GM12878 (cell line): ENCODE data around the gene COL3A1. TPM values are rescaled to one million over a fixed set of nuclear protein-coding genes. Genes with fewer than 3 reads are reported as not detected.

Experiments used
- ATAC-seq: fragments of 200-7000 bp; cut with Tn5 transposase; 3 replicates; pipeline ENCODE4 v1.9.1; 2020; ENCODE audit warnings: mild to moderate bottlenecking, moderate library complexity
- Bru-seq: library from RNA; stranded (reverse); fragments of 400-500 nt; gene quantifications from one replicate; lab custom pipeline; 2021; lab: Mats Ljungman, UMichigan
- BruChase-seq, 2 experiments: library from RNA; stranded (reverse); fragments of 400-500 nt; gene quantifications; one replicate each; lab custom pipeline; 2021; lab: Mats Ljungman, UMichigan
- BruUV-seq: library from RNA; stranded (reverse); fragments of 400-500 nt; replicated peaks from 2 replicates; lab custom pipeline; 2021; lab: Mats Ljungman, UMichigan
- CTCF ChIA-PET: fragments of 300-600 bp; sonication (Branson Sonifier 250); formaldehyde crosslinking; extraction: SDS; loops from one replicate; lab custom pipeline; 2021; ENCODE audit warnings: inconsistent platforms; lab: Yijun Ruan, JAX
- POLR2A ChIA-PET: fragments of 350-600 bp; formaldehyde crosslinking; extraction: SDS; loops from one replicate; lab custom pipeline; 2021; ENCODE audit warnings: inconsistent platforms; lab: Charles Lee
- RAD21 ChIA-PET: fragments of 300-600 bp; sonication (Branson Sonifier 250); formaldehyde crosslinking; loops from one replicate; lab custom pipeline; 2023; ENCODE audit warnings: antibody characterized with exemption; ENCODE audit not compliant: unreplicated experiment; lab: Charles Lee
- SMC1A ChIA-PET: fragments of 300-600 bp; sonication (Branson Sonifier 250); formaldehyde crosslinking; loops from one replicate; lab custom pipeline; 2023; ENCODE audit not compliant: unreplicated experiment, uncharacterized antibody; lab: Charles Lee
- DNase-seq: peaks from one replicate; pipeline ENCODE4 v3.0.0-alpha.2; 2011; ENCODE audit warnings: low read depth, low spot score
- FAIRE-seq: peaks from 3 replicates; lab custom pipeline; 2011; peaks lifted over from hg19 to GRCh38; lab: Jason Lieb, UNC
- H2AFZ ChIP-seq: 2 replicates; pipeline ENCODE4 v1.6.0; 2011; ENCODE audit warnings: low read depth, low read length, control low read depth; ENCODE audit not compliant: control insufficient read depth
- H3K27ac ChIP-seq: 2 replicates; pipeline ENCODE4 v1.5.1; 2011; ENCODE audit warnings: control low read depth; ENCODE audit not compliant: control insufficient read depth, insufficient read depth
- H3K27me3 ChIP-seq, 2 experiments: replicated peaks in 1 of 2; 2 replicates each; pipeline versions ENCODE4 v1.6.0 to v1.6.1; 2011; ENCODE audit warnings: low read length in 1 of 2; ENCODE audit not compliant: control insufficient read depth in 2 of 2, insufficient read depth in 2 of 2
- H3K36me3 ChIP-seq, 2 experiments: 2 replicates each; pipeline ENCODE4 v1.5.1; 2011; ENCODE audit warnings: low read length in 1 of 2; ENCODE audit not compliant: control insufficient read depth in 2 of 2, insufficient read depth in 2 of 2
- H3K4me1 ChIP-seq: 2 replicates; pipeline ENCODE4 v1.6.1; 2011; ENCODE audit warnings: mild to moderate bottlenecking, low read length, moderate library complexity, mixed read lengths; ENCODE audit not compliant: control insufficient read depth, insufficient read depth
- H3K4me2 ChIP-seq: 2 replicates; pipeline ENCODE4 v1.6.0; 2011; ENCODE audit warnings: control low read depth; ENCODE audit not compliant: control insufficient read depth, insufficient read depth
- H3K4me3 ChIP-seq: fragments of 200-600 bp; sonication (generic); 2 replicates; pipeline ENCODE4 v1.5.1; 2016
- H3K79me2 ChIP-seq: 2 replicates; pipeline ENCODE4 v1.6.0; 2011; ENCODE audit warnings: low read length; ENCODE audit not compliant: control insufficient read depth, insufficient read depth
- H3K9ac ChIP-seq: 2 replicates; pipeline ENCODE4 v1.8.0; 2011; ENCODE audit warnings: low read length, control low read depth, mixed read lengths; ENCODE audit not compliant: control insufficient read depth, insufficient read depth
- H3K9me3 ChIP-seq: replicated peaks from 3 replicates; pipeline ENCODE4 v1.5.1; 2011; ENCODE audit warnings: mild to moderate bottlenecking, low read length; ENCODE audit not compliant: control insufficient read depth, insufficient read depth
- H4K20me1 ChIP-seq: 2 replicates; pipeline ENCODE4 v1.6.0; 2011; ENCODE audit not compliant: control insufficient read depth, insufficient read depth
- EP300 ChIP-seq, 2 experiments: fragments of 150-350 bp in 1 of 2; IDR thresholded peaks; 2 replicates each; pipeline ENCODE4 v1.6.1; 2011 to 2012; ENCODE audit warnings: low read depth in 2 of 2, low read length in 2 of 2, borderline replicate concordance in 1 of 2, improper control_type of control experiment in 1 of 2, inconsistent platforms in 1 of 2; ENCODE audit not compliant: control insufficient read depth in 1 of 2
- ESRRA ChIP-seq: IDR thresholded peaks from 2 replicates; pipeline ENCODE4 v1.6.1; 2012; ENCODE audit warnings: mild to moderate bottlenecking, low read length, improper control_type of control experiment
- HDAC2 ChIP-seq: fragments of 200-600 bp; sonication (generic); IDR thresholded peaks from 2 replicates; pipeline ENCODE4 v1.6.1; 2017
- PBX3 ChIP-seq: IDR thresholded peaks from 2 replicates; pipeline ENCODE4 v1.6.1; 2011; ENCODE audit warnings: mild to moderate bottlenecking, low read depth, low read length, moderate library complexity; ENCODE audit not compliant: insufficient replicate concordance
- SMAD1 ChIP-seq: fragments of 450-650 bp; IDR thresholded peaks from 2 replicates; pipeline ENCODE4 v1.6.1; 2018; ENCODE audit warnings: mild to moderate bottlenecking, low read depth; ENCODE audit not compliant: partially characterized antibody
- TBL1XR1 ChIP-seq: IDR thresholded peaks from 2 replicates; pipeline ENCODE4 v1.6.1; 2012; ENCODE audit warnings: low read depth, low read length, improper control_type of control experiment
- WGBS: methylation state at CpG from one replicate; pipeline ENCODE4 v1.1.6; 2016; ENCODE audit warnings: low lambda C conversion rate; ENCODE audit not compliant: insufficient replicate concordance, insufficient coverage; ENCODE audit errors: missing lambda C conversion rate; 5-methylcytosine and 5-hydroxymethylcytosine counted together
- in situ Hi-C: fragments of 300-500 bp; cut with MboI; formaldehyde crosslinking; loops from 9 replicates; pipeline ENCODE4 v1.14.3; 2018; ENCODE audit warnings: mixed read lengths
- intact Hi-C: fragments of 100-400 bp; cut with micrococcal nuclease; formaldehyde crosslinking; loops from one replicate; pipeline ENCODE4 v1.14.2; 2022; ENCODE audit not compliant: unreplicated experiment
- long read RNA-seq, 2 experiments: library from polyadenylated mRNA; unstranded; transcript quantifications; one replicate each; pipeline ENCODE4 v2.0.0, GENCODE V29; 2019 to 2020
- polyA minus RNA-seq, 3 experiments: library from RNA; depleted of rRNA, polyadenylated mRNA; stranded (reverse); fragments of >200 nt; gene quantifications; 2 replicates each; pipeline ENCODE4 v1.2.3, GENCODE V29; 2011
- polyA plus RNA-seq, 11 experiments: library from polyadenylated mRNA; depleted of rRNA in 4 of 11; unstranded in 6 of 11; stranded (reverse) in 5 of 11; fragments of >200 nt; fragmentation: Nextera tagmentation in 4 of 11; fragmentation: Illumina TruSeq in 1 of 11; extraction: Ambion mirVana in 4 of 11; extraction: Trizol in 1 of 11; gene quantifications; 1 replicate in 1 of 11; 2 replicates in 10 of 11; pipeline versions ENCODE4 v1.2.1 to v1.2.3, GENCODE V29; 2011 to 2016; ENCODE audit warnings: inconsistent platforms in 2 of 11, missing spikeins in 2 of 11, low read depth in 1 of 11
- total RNA-seq, 4 experiments: library from RNA; depleted of rRNA in 3 of 4; stranded (reverse); fragments of >200 nt in 3 of 4; fragmentation: Illumina TruSeq in 1 of 4; extraction: Trizol in 1 of 4; gene quantifications; 2 replicates each; pipeline versions ENCODE4 v1.2.1 to v1.2.3, GENCODE V29; 2013 to 2021
- TF ChIP-seq, protein P1 (sequence below): fragments of 450-650 bp; IDR thresholded peaks from 2 replicates; pipeline ENCODE4 v1.6.1; 2017; ENCODE audit warnings: borderline replicate concordance
- TF ChIP-seq, protein P2 (sequence below): IDR thresholded peaks from 2 replicates; pipeline ENCODE4 v1.6.1; 2011; ENCODE audit warnings: low read depth, low read length, improper control_type of control experiment, borderline replicate concordance
- TF ChIP-seq, protein P3 (sequence below): IDR thresholded peaks from 2 replicates; pipeline ENCODE4 v1.6.1; 2012; ENCODE audit warnings: improper control_type of control experiment, low read depth, low read length; ENCODE audit not compliant: insufficient replicate concordance

The COL3A1 gene
- 0.17 TPM in 1 of 2 replicates, not detected in the other for total RNA-seq (2013; cell fraction: nucleolus; rRNA removed)
- total RNA-seq (2014; rRNA removed) (0.11 and 0.16 TPM in 2 replicates), total RNA-seq (2014; rRNA removed; fragmentation: Illumina TruSeq; extraction: Trizol) (0.04 and 0.09 TPM in 2 replicates), total RNA-seq (2021) (0.67 and 0.74 TPM in 2 replicates), polyA plus RNA-seq (2011; rRNA removed) (not detected in 2 replicates), polyA plus RNA-seq (2014; fragmentation: Illumina TruSeq; extraction: Trizol) (0.06 and 0.32 TPM in 2 replicates), polyA plus RNA-seq (2014; fragmentation: Nextera tagmentation; extraction: Ambion mirVana) (under 1 TPM in 1 of 2 experiments, not detected in 1; 0.07 TPM), polyA plus RNA-seq (2014; rRNA removed) (0.09 and 0.11 TPM in 2 replicates), polyA plus RNA-seq (2016; fragmentation: Nextera tagmentation; extraction: Ambion mirVana) (under 1 TPM; 0.16 to 0.27 TPM), polyA minus RNA-seq (2011; rRNA and poly(A)+ RNA removed) (not detected in 2 replicates), Bru-seq, nascent RNA (percentile 5 among the genes with signal in this experiment), BruChase-seq, experiment 1, labeled RNA remaining after a 6-hour chase (percentile 9 among the genes with signal in this experiment), BruChase-seq, experiment 2, labeled RNA remaining after a 2-hour chase (percentile 7 among the genes with signal in this experiment)
- 0.08 TPM for polyA plus RNA-seq (2011; ENCODE audit: low read depth)
- not detected in 2 replicates for polyA plus RNA-seq (2011; cell fraction: cytosol; rRNA removed)
- not detected in 2 replicates for polyA plus RNA-seq (2011; cell fraction: nucleus; rRNA removed)
- 0.07 and 0.10 TPM in 2 replicates for polyA plus RNA-seq (2012)
- polyA minus RNA-seq (2011; cell fraction: cytosol; rRNA and poly(A)+ RNA removed) = not detected in 2 replicates
- not detected in 2 replicates for polyA minus RNA-seq (2011; cell fraction: nucleus; rRNA and poly(A)+ RNA removed)
- long read RNA-seq, experiment 1 = 0 reads
- long read RNA-seq, experiment 2 = 0 reads

- CTCF ChIA-PET = interaction anchor here (1.3 to 2.6 kb wide), 2 partner anchors 10 to 209 kb away, joined by 3 to 20 read pairs; no protein-coding TSS in a partner anchor
- no peaks in the 10 kb centered on the region for H3K4me1 ChIP-seq
- 13% methylated on average over 4 of the region's 4 CpGs for WGBS
- no peak within 1 kb of the TSS for H3K27ac ChIP-seq
- RAD21 ChIA-PET = no interaction called here
- no peak within 1 kb of the TSS for H3K9ac ChIP-seq
- SMC1A ChIA-PET = interaction anchor here (0.7 to 1.2 kb wide), 2 partner anchors 9 to 111 kb away, joined by 3 to 4 read pairs; no protein-coding TSS in a partner anchor
- no peak for DNase-seq
- POLR2A ChIA-PET = no interaction called here
- no peak for FAIRE-seq
- no peaks in the 10 kb centered on the region for H4K20me1 ChIP-seq
- BruUV-seq = no TSS peak
- H3K79me2 ChIP-seq = no peaks in the 10 kb centered on the region
- no peak within 1 kb of the TSS for H3K4me3 ChIP-seq
- in situ Hi-C loops = no loop called here
- no peak within 1 kb of the TSS for H3K4me2 ChIP-seq
- H3K9me3 ChIP-seq = no peaks in the 10 kb centered on the region
- H3K36me3 ChIP-seq = no peaks in the 10 kb centered on the region
- H2AFZ ChIP-seq = no peak within 1 kb of the TSS
- no peaks in the 10 kb centered on the region for H3K27me3 ChIP-seq
- intact Hi-C loops = no loop called here
- no peak for ATAC-seq
- TF ChIP-seq TBL1XR1 = no peak
- TF ChIP-seq PBX3 = no peak
- no peak for TF ChIP-seq EP300 (IDR thresholded peaks at IDR 0.05; ENCODE audit: borderline replicate concordance in 1 of 2, control insufficient read depth in 1 of 2, low read depth in 2 of 2, low read length in 2 of 2)
- TF ChIP-seq, protein P1, sequence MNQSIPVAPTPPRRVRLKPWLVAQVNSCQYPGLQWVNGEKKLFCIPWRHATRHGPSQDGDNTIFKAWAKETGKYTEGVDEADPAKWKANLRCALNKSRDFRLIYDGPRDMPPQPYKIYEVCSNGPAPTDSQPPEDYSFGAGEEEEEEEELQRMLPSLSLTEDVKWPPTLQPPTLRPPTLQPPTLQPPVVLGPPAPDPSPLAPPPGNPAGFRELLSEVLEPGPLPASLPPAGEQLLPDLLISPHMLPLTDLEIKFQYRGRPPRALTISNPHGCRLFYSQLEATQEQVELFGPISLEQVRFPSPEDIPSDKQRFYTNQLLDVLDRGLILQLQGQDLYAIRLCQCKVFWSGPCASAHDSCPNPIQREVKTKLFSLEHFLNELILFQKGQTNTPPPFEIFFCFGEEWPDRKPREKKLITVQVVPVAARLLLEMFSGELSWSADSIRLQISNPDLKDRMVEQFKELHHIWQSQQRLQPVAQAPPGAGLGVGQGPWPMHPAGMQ = no peak
- TF ChIP-seq, protein P2, sequence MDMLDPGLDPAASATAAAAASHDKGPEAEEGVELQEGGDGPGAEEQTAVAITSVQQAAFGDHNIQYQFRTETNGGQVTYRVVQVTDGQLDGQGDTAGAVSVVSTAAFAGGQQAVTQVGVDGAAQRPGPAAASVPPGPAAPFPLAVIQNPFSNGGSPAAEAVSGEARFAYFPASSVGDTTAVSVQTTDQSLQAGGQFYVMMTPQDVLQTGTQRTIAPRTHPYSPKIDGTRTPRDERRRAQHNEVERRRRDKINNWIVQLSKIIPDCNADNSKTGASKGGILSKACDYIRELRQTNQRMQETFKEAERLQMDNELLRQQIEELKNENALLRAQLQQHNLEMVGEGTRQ = no peak
- no peak for TF ChIP-seq ESRRA
- no peak for TF ChIP-seq HDAC2
- TF ChIP-seq SMAD1 = no peak
- TF ChIP-seq, protein P3, sequence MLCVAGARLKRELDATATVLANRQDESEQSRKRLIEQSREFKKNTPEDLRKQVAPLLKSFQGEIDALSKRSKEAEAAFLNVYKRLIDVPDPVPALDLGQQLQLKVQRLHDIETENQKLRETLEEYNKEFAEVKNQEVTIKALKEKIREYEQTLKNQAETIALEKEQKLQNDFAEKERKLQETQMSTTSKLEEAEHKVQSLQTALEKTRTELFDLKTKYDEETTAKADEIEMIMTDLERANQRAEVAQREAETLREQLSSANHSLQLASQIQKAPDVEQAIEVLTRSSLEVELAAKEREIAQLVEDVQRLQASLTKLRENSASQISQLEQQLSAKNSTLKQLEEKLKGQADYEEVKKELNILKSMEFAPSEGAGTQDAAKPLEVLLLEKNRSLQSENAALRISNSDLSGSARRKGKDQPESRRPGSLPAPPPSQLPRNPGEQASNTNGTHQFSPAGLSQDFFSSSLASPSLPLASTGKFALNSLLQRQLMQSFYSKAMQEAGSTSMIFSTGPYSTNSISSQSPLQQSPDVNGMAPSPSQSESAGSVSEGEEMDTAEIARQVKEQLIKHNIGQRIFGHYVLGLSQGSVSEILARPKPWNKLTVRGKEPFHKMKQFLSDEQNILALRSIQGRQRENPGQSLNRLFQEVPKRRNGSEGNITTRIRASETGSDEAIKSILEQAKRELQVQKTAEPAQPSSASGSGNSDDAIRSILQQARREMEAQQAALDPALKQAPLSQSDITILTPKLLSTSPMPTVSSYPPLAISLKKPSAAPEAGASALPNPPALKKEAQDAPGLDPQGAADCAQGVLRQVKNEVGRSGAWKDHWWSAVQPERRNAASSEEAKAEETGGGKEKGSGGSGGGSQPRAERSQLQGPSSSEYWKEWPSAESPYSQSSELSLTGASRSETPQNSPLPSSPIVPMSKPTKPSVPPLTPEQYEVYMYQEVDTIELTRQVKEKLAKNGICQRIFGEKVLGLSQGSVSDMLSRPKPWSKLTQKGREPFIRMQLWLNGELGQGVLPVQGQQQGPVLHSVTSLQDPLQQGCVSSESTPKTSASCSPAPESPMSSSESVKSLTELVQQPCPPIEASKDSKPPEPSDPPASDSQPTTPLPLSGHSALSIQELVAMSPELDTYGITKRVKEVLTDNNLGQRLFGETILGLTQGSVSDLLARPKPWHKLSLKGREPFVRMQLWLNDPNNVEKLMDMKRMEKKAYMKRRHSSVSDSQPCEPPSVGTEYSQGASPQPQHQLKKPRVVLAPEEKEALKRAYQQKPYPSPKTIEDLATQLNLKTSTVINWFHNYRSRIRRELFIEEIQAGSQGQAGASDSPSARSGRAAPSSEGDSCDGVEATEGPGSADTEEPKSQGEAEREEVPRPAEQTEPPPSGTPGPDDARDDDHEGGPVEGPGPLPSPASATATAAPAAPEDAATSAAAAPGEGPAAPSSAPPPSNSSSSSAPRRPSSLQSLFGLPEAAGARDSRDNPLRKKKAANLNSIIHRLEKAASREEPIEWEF = no peak
Observed at GRCh38 chr2:188974164-188974563, at the start of gene COL3A1. COL3A1 (plus strand) TSS chr2:188974373; CDS start chr2:188974490, 117 bp downstream.
